COLO668 (cell line): ENCODE data around the gene MYH7.
"Not testable (repeated sequence)": the region's sequence is repeated elsewhere in the genome, so short reads cannot be mapped to it uniquely, and the experiment has no call there.

Experiments
- DNase-seq: peaks from one replicate; lab custom pipeline; 2025; ENCODE audit not compliant: unreplicated experiment; lab: John Stamatoyannopoulos, UW

The MYH7 gene

GRCh38 chr14:23435543-23436326, at the start of gene MYH7:
Gene MYH7 (minus strand): TSS chr14:23435660. CDS start chr14:23433732, 1,928 bp downstream.
- no peak for DNase-seq

GRCh38 chr14:23483236-23483854, 47.9 kb upstream of the MYH7 start:
- DNase-seq, result peak; percentile 18

- DNase-seq, result no peak
Observed at GRCh38 chr14:23482823-23483148, 47.3 kb upstream of the MYH7 start.

- no peak for DNase-seq
Observed at GRCh38 chr14:23481979-23482822, 46.7 kb upstream of the MYH7 start.

GRCh38 chr14:23481362-23481970, 46.0 kb upstream of the MYH7 start:
- DNase-seq, result no peak

GRCh38 chr14:23478109-23478759, 42.8 kb upstream of the MYH7 start:
- DNase-seq, result peak; percentile 63

- DNase-seq, result no peak
Observed at GRCh38 chr14:23470947-23471346, 35.5 kb upstream of the MYH7 start.

- DNase-seq, result no peak
Observed at GRCh38 chr14:23469906-23470403, 34.5 kb upstream of the MYH7 start.

GRCh38 chr14:23469127-23469905, 33.9 kb upstream of the MYH7 start, which contains the start of gene NGDN:
Gene NGDN (plus strand): TSS chr14:23469703. CDS start chr14:23469716, 13 bp downstream.
- DNase-seq, result peak; percentile 87

- DNase-seq, result no peak
Observed at GRCh38 chr14:23468704-23469126, 33.3 kb upstream of the MYH7 start.

GRCh38 chr14:23465261-23465660, 29.8 kb upstream of the MYH7 start:
- DNase-seq, result no peak

GRCh38 chr14:23464700-23465099, 29.2 kb upstream of the MYH7 start:
- no peak for DNase-seq

GRCh38 chr14:23460960-23461359, 25.5 kb upstream of the MYH7 start:
- no peak for DNase-seq

GRCh38 chr14:23457587-23458445, 22.4 kb upstream of the MYH7 start:
- DNase-seq, result no peak

- not testable (repeated sequence) for DNase-seq
Observed at GRCh38 chr14:23456883-23457586, 21.6 kb upstream of the MYH7 start.

- no peak for DNase-seq
Observed at GRCh38 chr14:23454445-23454856, 19.0 kb upstream of the MYH7 start.

- no peak for DNase-seq
Observed at GRCh38 chr14:23452237-23452636, 16.8 kb upstream of the MYH7 start.

GRCh38 chr14:23450379-23450778, 14.9 kb upstream of the MYH7 start:
- no peak for DNase-seq
